Retinal pigment epithelial cell (primary cell): ENCODE results near the gene ARHGAP44.

Experiments used
- DNase-seq: peaks from one replicate; pipeline ENCODE4 v3.0.0-alpha.2; 2010; ENCODE audit warnings: low read depth
- H3K4me3 ChIP-seq: 2 replicates; pipeline ENCODE4 v1.5.1; 2011; ENCODE audit warnings: mild to moderate bottlenecking, low read length, control low read depth, moderate library complexity
- TF ChIP-seq, protein P1 (sequence below): conservative IDR thresholded peaks from 2 replicates; pipeline ENCODE4 v1.5.1; 2011; ENCODE audit warnings: low read depth, low read length, control low read depth, inconsistent platforms

ARHGAP44 gene

GRCh38 chr17:12794919-12795532 is 5.7 kb downstream of the ARHGAP44 start:
- no peak overlapping the region for H3K4me3 ChIP-seq
- DNase-seq: no peak
- TF ChIP-seq, protein P1, sequence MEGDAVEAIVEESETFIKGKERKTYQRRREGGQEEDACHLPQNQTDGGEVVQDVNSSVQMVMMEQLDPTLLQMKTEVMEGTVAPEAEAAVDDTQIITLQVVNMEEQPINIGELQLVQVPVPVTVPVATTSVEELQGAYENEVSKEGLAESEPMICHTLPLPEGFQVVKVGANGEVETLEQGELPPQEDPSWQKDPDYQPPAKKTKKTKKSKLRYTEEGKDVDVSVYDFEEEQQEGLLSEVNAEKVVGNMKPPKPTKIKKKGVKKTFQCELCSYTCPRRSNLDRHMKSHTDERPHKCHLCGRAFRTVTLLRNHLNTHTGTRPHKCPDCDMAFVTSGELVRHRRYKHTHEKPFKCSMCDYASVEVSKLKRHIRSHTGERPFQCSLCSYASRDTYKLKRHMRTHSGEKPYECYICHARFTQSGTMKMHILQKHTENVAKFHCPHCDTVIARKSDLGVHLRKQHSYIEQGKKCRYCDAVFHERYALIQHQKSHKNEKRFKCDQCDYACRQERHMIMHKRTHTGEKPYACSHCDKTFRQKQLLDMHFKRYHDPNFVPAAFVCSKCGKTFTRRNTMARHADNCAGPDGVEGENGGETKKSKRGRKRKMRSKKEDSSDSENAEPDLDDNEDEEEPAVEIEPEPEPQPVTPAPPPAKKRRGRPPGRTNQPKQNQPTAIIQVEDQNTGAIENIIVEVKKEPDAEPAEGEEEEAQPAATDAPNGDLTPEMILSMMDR: no peak

DNA sequence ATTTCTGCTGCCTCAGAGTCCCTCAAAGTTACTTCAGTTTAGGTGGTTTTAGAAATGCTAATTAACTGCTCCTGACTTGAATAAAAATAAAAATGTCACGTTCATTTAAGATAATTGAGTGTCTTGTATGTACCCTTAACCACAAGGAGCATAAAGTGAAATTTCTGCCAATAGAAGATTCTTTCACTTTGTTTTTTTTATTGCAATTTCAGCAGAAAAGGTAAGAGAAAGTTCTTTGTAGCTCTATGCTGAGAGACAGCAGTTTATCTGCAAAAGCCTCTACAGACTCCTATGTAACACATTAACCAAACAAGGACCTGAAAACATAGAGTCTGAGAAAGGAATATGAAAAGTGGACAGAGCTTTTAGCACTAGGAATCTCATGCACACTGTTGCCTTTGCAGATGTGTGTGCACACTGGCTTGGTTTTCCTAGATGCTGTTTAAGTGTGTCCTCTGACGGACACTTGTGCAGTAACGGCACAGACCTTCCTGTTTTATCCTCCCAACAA is 11.6 kb downstream of the ARHGAP44 start:
- no peak overlapping the region for H3K4me3 ChIP-seq
- TF ChIP-seq, protein P1: no peak
- DNase-seq: no peak

GRCh38 chr17:12806630-12807029 is 17.3 kb downstream of the ARHGAP44 start:
- TF ChIP-seq, protein P1: no peak
- no peak overlapping the region for H3K4me3 ChIP-seq
- no peak for DNase-seq

- DNase-seq: no peak
- TF ChIP-seq, protein P1: no peak
- H3K4me3 ChIP-seq: no peak overlapping the region
Observed at GRCh38 chr17:12808723-12809122, 19.4 kb downstream of the ARHGAP44 start.

DNA sequence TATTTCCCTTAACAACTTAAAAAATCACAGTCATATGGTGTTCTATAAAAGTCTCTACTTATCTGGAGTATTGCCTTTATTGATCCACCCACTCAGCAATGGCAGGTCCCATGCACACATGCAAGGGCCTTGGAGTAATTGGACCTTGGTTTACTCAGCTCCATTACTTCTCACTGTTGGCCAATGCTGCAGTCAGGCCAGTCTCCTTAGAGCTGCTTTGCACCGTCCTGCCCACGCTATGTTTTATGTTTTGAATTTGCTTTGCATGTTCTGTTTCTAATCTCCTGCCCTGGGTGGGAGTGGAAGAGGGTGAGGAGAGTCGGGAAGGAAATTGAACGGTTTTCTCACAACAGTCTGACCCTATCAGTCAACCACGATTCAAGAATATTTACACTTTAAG is 23.6 kb downstream of the ARHGAP44 start:
- no peak for DNase-seq
- TF ChIP-seq, protein P1: no peak

DNA sequence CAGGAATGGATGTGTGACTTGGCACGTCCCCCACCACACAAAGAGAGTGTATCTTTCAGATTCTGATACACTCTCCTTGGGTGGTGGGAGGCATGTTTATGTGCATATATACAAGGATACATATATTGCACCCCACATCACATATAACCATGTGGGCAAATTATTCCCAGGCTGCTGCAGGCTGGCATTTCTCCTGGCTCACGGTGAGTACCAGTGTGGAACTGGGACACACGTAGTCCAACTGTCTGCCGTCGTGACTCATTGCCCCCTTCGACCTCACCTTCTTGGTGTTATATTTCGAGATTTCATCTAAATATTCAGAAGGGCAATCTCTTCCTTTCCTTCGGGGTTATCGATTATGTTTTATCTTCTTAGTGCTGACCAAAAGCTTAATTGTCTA is 24.4 kb downstream of the ARHGAP44 start:
- TF ChIP-seq, protein P1: no peak
- DNase-seq: no peak
- no peak overlapping the region for H3K4me3 ChIP-seq

More for the DNA sequence above, 23.6 kb downstream of the ARHGAP44 start:
- no peak overlapping the region for H3K4me3 ChIP-seq

GRCh38 chr17:12814718-12815117 is 25.4 kb downstream of the ARHGAP44 start:
- H3K4me3 ChIP-seq: no peak overlapping the region
- TF ChIP-seq, protein P1: no peak
- DNase-seq: no peak
